ENCODE measurements around the gene ZFYVE9.

GRCh38 chr1:52348704-52349300 is 206.9 kb downstream of the ZFYVE9 start:
- TF ChIP-seq, protein P1, sequence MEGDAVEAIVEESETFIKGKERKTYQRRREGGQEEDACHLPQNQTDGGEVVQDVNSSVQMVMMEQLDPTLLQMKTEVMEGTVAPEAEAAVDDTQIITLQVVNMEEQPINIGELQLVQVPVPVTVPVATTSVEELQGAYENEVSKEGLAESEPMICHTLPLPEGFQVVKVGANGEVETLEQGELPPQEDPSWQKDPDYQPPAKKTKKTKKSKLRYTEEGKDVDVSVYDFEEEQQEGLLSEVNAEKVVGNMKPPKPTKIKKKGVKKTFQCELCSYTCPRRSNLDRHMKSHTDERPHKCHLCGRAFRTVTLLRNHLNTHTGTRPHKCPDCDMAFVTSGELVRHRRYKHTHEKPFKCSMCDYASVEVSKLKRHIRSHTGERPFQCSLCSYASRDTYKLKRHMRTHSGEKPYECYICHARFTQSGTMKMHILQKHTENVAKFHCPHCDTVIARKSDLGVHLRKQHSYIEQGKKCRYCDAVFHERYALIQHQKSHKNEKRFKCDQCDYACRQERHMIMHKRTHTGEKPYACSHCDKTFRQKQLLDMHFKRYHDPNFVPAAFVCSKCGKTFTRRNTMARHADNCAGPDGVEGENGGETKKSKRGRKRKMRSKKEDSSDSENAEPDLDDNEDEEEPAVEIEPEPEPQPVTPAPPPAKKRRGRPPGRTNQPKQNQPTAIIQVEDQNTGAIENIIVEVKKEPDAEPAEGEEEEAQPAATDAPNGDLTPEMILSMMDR (IDR thresholded peaks at IDR 0.05), result peak in 1 of 3 experiments; percentile 14
- TF ChIP-seq EP300 (IDR thresholded peaks at IDR 0.05) (no peak), POLR2A (IDR thresholded peaks at IDR 0.05; ENCODE audit: low read depth) (no peak)
